Psoas muscle (tissue), 8 donors: ENCODE results near the gene KMT2D. TPM values are rescaled to one million over a fixed set of nuclear protein-coding genes. Genes with fewer than 3 reads are reported as not detected.

ENCODE experiments used
- ATAC-seq, 4 donors: fragments of 200-7000 bp; cut with Tn5 transposase; one replicate each; pipeline ENCODE4 v1.9.1; 2020; ENCODE audit warnings: moderate library complexity in 3 of 4, mild to moderate bottlenecking in 2 of 4
- DNase-seq, 2 donors: peaks; one replicate each; pipeline ENCODE4 v3.0.0-alpha.2; 2020
- H3K27ac ChIP-seq: fragments of 200-600 bp; one replicate; pipeline ENCODE4 v1.8.0; 2022
- H3K27me3 ChIP-seq, 3 donors: fragments of 200-600 bp in 1 of 3; one replicate each; pipeline versions ENCODE4 v1.6.1 to v1.8.0; 2013 to 2022; ENCODE audit warnings: low read length in 2 of 3, mild to moderate bottlenecking in 2 of 3, moderate library complexity in 1 of 3; ENCODE audit not compliant: insufficient read depth in 3 of 3
- H3K36me3 ChIP-seq, 2 donors: fragments of 200-600 bp in 1 of 2; one replicate each; pipeline versions ENCODE4 v1.6.1 to v1.8.0; 2013 to 2022; ENCODE audit warnings: low read depth in 1 of 2, mild to moderate bottlenecking in 1 of 2, moderate library complexity in 1 of 2; ENCODE audit not compliant: insufficient read depth in 1 of 2
- H3K4me1 ChIP-seq: fragments of 200-600 bp; one replicate; pipeline ENCODE4 v1.8.0; 2022
- H3K4me3 ChIP-seq: fragments of 200-600 bp; one replicate; pipeline ENCODE4 v1.8.0; 2022; ENCODE audit warnings: mild to moderate bottlenecking
- H3K9me3 ChIP-seq: fragments of 200-600 bp; one replicate; pipeline ENCODE4 v1.8.0; 2022
- CTCF ChIP-seq: fragments of 200-600 bp; IDR thresholded peaks from one replicate; pipeline ENCODE4 v1.8.0; 2022; ENCODE audit warnings: antibody characterized with exemption
- WGBS, 3 donors: extraction: QIAGEN DNeasy Blood & Tissue Kit; methylation state at CpG; one replicate each; pipeline versions ENCODE4 v1.1.6 to v1.1.7; 2013; 5-methylcytosine and 5-hydroxymethylcytosine counted together
- intact Hi-C, 2 donors: fragments of 100-400 bp; cut with DNase I; formaldehyde crosslinking; loops; one replicate each; pipeline versions ENCODE4 v1.11.0 to v1.14.2; 2022
- polyA plus RNA-seq, 3 donors: library from polyadenylated mRNA; stranded (reverse); fragments of 200-250 nt; gene quantifications; one replicate each; pipeline ENCODE4 v1.2.3, GENCODE V29; 2013
- total RNA-seq, 4 donors: library from RNA; stranded (reverse); fragmentation: NEBNext Ultra II Directional in 2 of 4; extraction: Animal tissue kit (Norgen Biotek cat#: 25700) in 2 of 4; gene quantifications; one replicate each; pipeline versions ENCODE4 v1.2.1 to v1.2.4, GENCODE V29; 2021 to 2023
- donor health status: healthy with polysubstance abuse.
- donor health status: DM: no; HTN: no; CAD: no; lungs with moderate emphysema.
- donor health status: Bipolar disorder and iron deficiency.
- donor health status: healthy.
- donor health status: DM: yes; HTN: yes; CAD: no.
- donor health status: DM: no; HTN: no; CAD: no.
- donor health status: DM: no; HTN: no; CAD: no.
- donor health status: DM: yes; HTN: yes; CAD: no.

The KMT2D gene
- total and polyA plus RNA-seq, 7 donors: 10.8 to 69.8 (median 64.2) TPM

GRCh38 chr12:49015196-49015595 lies 45.4 kb downstream of the KMT2D start:
- Histone ChIP-seq H3K9me3 (no peaks in the 10 kb centered on the region), H3K4me3 (no peak overlapping the region), H3K36me3 (peaks cover 0 to 29% of the 10 kb centered on the region in 2 donors), H3K27me3 (no peaks in the 10 kb centered on the region), H3K4me1 (peaks cover 43% of the 10 kb centered on the region), H3K27ac (peak overlapping the region; percentile 11)
- TF ChIP-seq CTCF: no peak
- ATAC-seq: no peak
- DNase-seq: no peak
- intact Hi-C loops: no loop called here
- 76 to 100% (median 81%) methylated on average over 1 of the region's 1 CpG for WGBS, 3 donors

GRCh38 chr12:49014547-49014946 lies 46.0 kb downstream of the KMT2D start:
- H3K36me3 ChIP-seq: peaks cover 0 to 35% of the 10 kb centered on the region in 2 donors
- H3K27ac ChIP-seq: peak overlapping the region; percentile 11
- WGBS, 3 donors: 26 to 46% (median 44%) methylated on average over 1 of the region's 1 CpG
- H3K9me3 ChIP-seq: no peaks in the 10 kb centered on the region
- no peak for DNase-seq
- TF ChIP-seq CTCF: peak; percentile 13
- H3K4me1 ChIP-seq: peaks cover 43% of the 10 kb centered on the region
- no peaks in the 10 kb centered on the region for H3K27me3 ChIP-seq
- H3K4me3 ChIP-seq: no peak overlapping the region
- intact Hi-C loops: loop anchor here in 1 of 2 donors (5.0 kb wide), 1 partner anchor 1238 kb away; no protein-coding TSS in a partner anchor
- ATAC-seq: peak in 2 of 4 donors; percentile 6 to 16

GRCh38 chr12:49013428-49013827 lies 47.2 kb downstream of the KMT2D start:
- H3K4me3 ChIP-seq: no peak overlapping the region
- TF ChIP-seq CTCF: no peak
- intact Hi-C loops: loop anchor here in 1 of 2 donors (5.0 kb wide), 1 partner anchor 1239 kb away; no protein-coding TSS in a partner anchor
- WGBS, 3 donors: 56 to 58% (median 58%) methylated on average over 3 of the region's 3 CpGs
- DNase-seq (no peak), ATAC-seq (peak; percentile 11 to 22 (median 16))
- H3K36me3 ChIP-seq: peaks cover 0 to 41% of the 10 kb centered on the region in 2 donors
- H3K27me3 ChIP-seq: no peaks in the 10 kb centered on the region
- H3K4me1 ChIP-seq: peaks cover 40% of the 10 kb centered on the region
- H3K9me3 ChIP-seq: no peaks in the 10 kb centered on the region
- H3K27ac ChIP-seq: peak overlapping the region; percentile 11

GRCh38 chr12:49012739-49013138 lies 47.9 kb downstream of the KMT2D start:
- Histone ChIP-seq H3K27ac (no peak overlapping the region), H3K4me3 (no peak overlapping the region), H3K4me1 (peaks cover 37% of the 10 kb centered on the region), H3K9me3 (no peaks in the 10 kb centered on the region), H3K27me3 (no peaks in the 10 kb centered on the region), H3K36me3 (peaks cover 0 to 46% of the 10 kb centered on the region in 2 donors)
- TF ChIP-seq CTCF: no peak
- no peak for ATAC-seq
- no peak for DNase-seq
- intact Hi-C loops: loop anchor here in 1 of 2 donors (5.0 kb wide), 1 partner anchor 1240 kb away; no protein-coding TSS in a partner anchor

Other genes with a start within 250 kb of the KMT2D start
- gene CACNB3, start 242.3 kb downstream of the KMT2D start, total RNA-seq: 1 to 10 TPM; 2.0 to 3.5 (median 2.5) TPM
- gene CACNB3, start 242.3 kb downstream of the KMT2D start, polyA plus RNA-seq: 1 to 10 TPM in 2 of 3 donors, under 1 TPM in 1; 0.92 to 1.7 (median 1.6) TPM
- 10 to 100 TPM; 38.5 to 71.6 (median 58.5) TPM for gene DDX23, start 208.6 kb downstream of the KMT2D start, total RNA-seq
- gene DDX23, start 208.6 kb downstream of the KMT2D start, polyA plus RNA-seq: 10 to 100 TPM; 39.4 to 92.8 (median 64.5) TPM
- under 1 TPM in 3 of 4 donors, not detected in 1; 0.15 to 0.64 (median 0.19) TPM for gene RND1, start 194.9 kb downstream of the KMT2D start, total RNA-seq
- gene RND1, start 194.9 kb downstream of the KMT2D start, polyA plus RNA-seq: 1 to 10 TPM in 1 of 3 donors, under 1 TPM in 1, not detected in 1; 0.18 to 1.2 TPM
- gene FKBP11, start 135.3 kb downstream of the KMT2D start, total RNA-seq: 1 to 10 TPM; 1.6 to 7.8 (median 2.2) TPM
- 1 to 10 TPM; 1.6 to 7.6 (median 2.9) TPM for gene FKBP11, start 135.3 kb downstream of the KMT2D start, polyA plus RNA-seq
- 10 to 100 TPM; 17.4 to 27.0 (median 22.3) TPM for gene ARF3, start 103.3 kb downstream of the KMT2D start, total RNA-seq
- gene ARF3, start 103.3 kb downstream of the KMT2D start, polyA plus RNA-seq: 10 to 100 TPM in 2 of 3 donors, 1 to 10 TPM in 1; 7.4 to 18.1 (median 13.2) TPM
- under 1 TPM in 2 of 4 donors, not detected in 2; 0.26 to 0.53 TPM for gene WNT10B, start 89.1 kb downstream of the KMT2D start, total RNA-seq
- gene WNT10B, start 89.1 kb downstream of the KMT2D start, polyA plus RNA-seq: under 1 TPM in 2 of 3 donors, not detected in 1; 0.13 to 0.14 TPM
- not detected for gene WNT1, start 82.5 kb downstream of the KMT2D start, total RNA-seq
- gene WNT1, start 82.5 kb downstream of the KMT2D start, polyA plus RNA-seq: not detected
- 100 to 1,000 TPM in 2 of 4 donors, 10 to 100 TPM in 2; 11.2 to 485 (median 123) TPM for gene DDN, start 61.4 kb downstream of the KMT2D start, total RNA-seq
- 100 to 1,000 TPM in 1 of 3 donors, 10 to 100 TPM in 2; 43.0 to 126 (median 72.6) TPM for gene DDN, start 61.4 kb downstream of the KMT2D start, polyA plus RNA-seq
- 10 to 100 TPM; 49.5 to 91.6 (median 70.6) TPM for gene PRKAG1, start 42.0 kb downstream of the KMT2D start, total RNA-seq
- 100 to 1,000 TPM in 1 of 3 donors, 10 to 100 TPM in 2; 67.5 to 105 (median 86.5) TPM for gene PRKAG1, start 42.0 kb downstream of the KMT2D start, polyA plus RNA-seq
- gene RHEBL1, start 9.2 kb upstream of the KMT2D start, total RNA-seq: under 1 TPM in 1 of 4 donors, not detected in 3; 0.97 TPM
- gene RHEBL1, start 9.2 kb upstream of the KMT2D start, polyA plus RNA-seq: 1 to 10 TPM in 1 of 3 donors, under 1 TPM in 2; 0.21 to 1.2 (median 0.57) TPM
- under 1 TPM; 0.07 to 0.43 (median 0.17) TPM for gene DHH, start 34.0 kb upstream of the KMT2D start, total RNA-seq
- gene DHH, start 34.0 kb upstream of the KMT2D start, polyA plus RNA-seq: under 1 TPM; 0.08 to 0.39 (median 0.17) TPM
- 10 to 100 TPM; 13.3 to 27.3 (median 21.3) TPM for gene LMBR1L, start 50.1 kb upstream of the KMT2D start, total RNA-seq
- gene LMBR1L, start 50.1 kb upstream of the KMT2D start, polyA plus RNA-seq: 10 to 100 TPM; 13.3 to 16.8 (median 14.1) TPM
- gene TUBA1B, start 70.6 kb upstream of the KMT2D start, total RNA-seq: 100 to 1,000 TPM; 101 to 368 (median 242) TPM
- gene TUBA1B, start 70.6 kb upstream of the KMT2D start, polyA plus RNA-seq: 1,000 to 10,000 TPM in 1 of 3 donors, 100 to 1,000 TPM in 2; 294 to 1,147 (median 389) TPM
- gene TUBA1A, start 128.3 kb upstream of the KMT2D start, total RNA-seq: 10 to 100 TPM; 21.3 to 29.8 (median 29.0) TPM
- gene TUBA1A, start 128.3 kb upstream of the KMT2D start, polyA plus RNA-seq: 10 to 100 TPM; 16.4 to 48.2 (median 29.9) TPM
- gene TUBA1C, start 204.3 kb upstream of the KMT2D start, total RNA-seq: 100 to 1,000 TPM in 1 of 4 donors, 10 to 100 TPM in 3; 41.4 to 103 (median 48.2) TPM
- 100 to 1,000 TPM in 2 of 3 donors, 10 to 100 TPM in 1; 62.9 to 454 (median 129) TPM for gene TUBA1C, start 204.3 kb upstream of the KMT2D start, polyA plus RNA-seq
- not detected for gene PRPH, start 234.4 kb upstream of the KMT2D start, total RNA-seq
- under 1 TPM in 2 of 3 donors, not detected in 1; 0.06 to 0.20 TPM for gene PRPH, start 234.4 kb upstream of the KMT2D start, polyA plus RNA-seq